Measurements from ENCODE around the gene WDFY2. TPM values are rescaled to one million over a fixed set of nuclear protein-coding genes. Genes with fewer than 3 reads are reported as not detected.
A peak's percentile ranks its signal among the peaks of the same experiment; 100 is the strongest.

Gene WDFY2
- total RNA-seq, 1 donor from 2014 or later: 16.2 TPM

DNA sequence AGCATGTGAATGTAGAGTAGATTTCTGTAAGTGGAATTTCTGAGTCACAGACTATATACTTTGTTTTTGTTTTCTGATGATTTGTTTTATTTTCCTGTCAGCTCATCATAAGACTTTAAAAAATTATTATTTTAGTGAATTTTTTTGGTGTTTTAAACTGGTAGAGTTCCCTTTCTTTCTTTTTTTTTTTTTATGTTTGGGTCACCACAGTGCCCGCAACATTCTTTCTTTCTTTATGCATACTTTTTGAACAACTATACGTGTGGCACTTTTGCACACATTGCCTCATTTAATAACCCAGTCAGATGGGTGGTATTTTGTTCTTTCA, 46.0 kb downstream of the WDFY2 start:
- H3K36me3 Mint-ChIP-seq (ENCODE audit: low read depth, unreplicated experiment): peaks cover 1% of the 10 kb centered on the region
- peaks cover 45% of the 10 kb centered on the region for H3K4me1 Mint-ChIP-seq (ENCODE audit: low read depth, unreplicated experiment)
- H3K27ac ChIP-seq (ENCODE audit: low read depth, low read length): peak overlapping the region; percentile 50
- H3K4me3 ChIP-seq (ENCODE audit: insufficient read depth, low read depth, low read length): no peak overlapping the region
- no peaks in the 10 kb centered on the region for H3K9me3 Mint-ChIP-seq (ENCODE audit: unreplicated experiment)
- H3K4me1 ChIP-seq (ENCODE audit: insufficient read depth, low read length): peaks cover 14% of the 10 kb centered on the region
- TF ChIP-seq, protein P1, sequence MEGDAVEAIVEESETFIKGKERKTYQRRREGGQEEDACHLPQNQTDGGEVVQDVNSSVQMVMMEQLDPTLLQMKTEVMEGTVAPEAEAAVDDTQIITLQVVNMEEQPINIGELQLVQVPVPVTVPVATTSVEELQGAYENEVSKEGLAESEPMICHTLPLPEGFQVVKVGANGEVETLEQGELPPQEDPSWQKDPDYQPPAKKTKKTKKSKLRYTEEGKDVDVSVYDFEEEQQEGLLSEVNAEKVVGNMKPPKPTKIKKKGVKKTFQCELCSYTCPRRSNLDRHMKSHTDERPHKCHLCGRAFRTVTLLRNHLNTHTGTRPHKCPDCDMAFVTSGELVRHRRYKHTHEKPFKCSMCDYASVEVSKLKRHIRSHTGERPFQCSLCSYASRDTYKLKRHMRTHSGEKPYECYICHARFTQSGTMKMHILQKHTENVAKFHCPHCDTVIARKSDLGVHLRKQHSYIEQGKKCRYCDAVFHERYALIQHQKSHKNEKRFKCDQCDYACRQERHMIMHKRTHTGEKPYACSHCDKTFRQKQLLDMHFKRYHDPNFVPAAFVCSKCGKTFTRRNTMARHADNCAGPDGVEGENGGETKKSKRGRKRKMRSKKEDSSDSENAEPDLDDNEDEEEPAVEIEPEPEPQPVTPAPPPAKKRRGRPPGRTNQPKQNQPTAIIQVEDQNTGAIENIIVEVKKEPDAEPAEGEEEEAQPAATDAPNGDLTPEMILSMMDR (IDR thresholded peaks at IDR 0.05; ENCODE audit: insufficient read depth, low read depth, low read length): no peak
- TF ChIP-seq EZH2 (IDR thresholded peaks at IDR 0.05; ENCODE audit: insufficient read depth, low read length): no peak
- H3K27ac Mint-ChIP-seq (ENCODE audit: unreplicated experiment): no peak overlapping the region
- H3K79me2 ChIP-seq (ENCODE audit: insufficient read depth, low read length): peaks cover 63% of the 10 kb centered on the region
- H3K36me3 ChIP-seq (ENCODE audit: insufficient read depth, low read length): no peaks in the 10 kb centered on the region
- no peaks in the 10 kb centered on the region for H3K27me3 ChIP-seq (ENCODE audit: insufficient read depth, low read length)
- no peak overlapping the region for H3K4me3 Mint-ChIP-seq (ENCODE audit: unreplicated experiment)
- FAIRE-seq (no peak), DNase-seq (ENCODE audit: low read depth) (no peak)
- H2AFZ ChIP-seq (ENCODE audit: low read depth, low read length): no peak overlapping the region
- no peak overlapping the region for H3K4me2 ChIP-seq (ENCODE audit: low read length)
- H3K9me3 ChIP-seq (ENCODE audit: insufficient read depth, low read depth, low read length): no peaks in the 10 kb centered on the region
- H3K9ac ChIP-seq (ENCODE audit: low read length): no peak overlapping the region
- no peaks in the 10 kb centered on the region for H3K27me3 Mint-ChIP-seq (ENCODE audit: low read depth, unreplicated experiment)
- peaks cover 7% of the 10 kb centered on the region for H4K20me1 ChIP-seq (ENCODE audit: insufficient read depth, low read length)

DNA sequence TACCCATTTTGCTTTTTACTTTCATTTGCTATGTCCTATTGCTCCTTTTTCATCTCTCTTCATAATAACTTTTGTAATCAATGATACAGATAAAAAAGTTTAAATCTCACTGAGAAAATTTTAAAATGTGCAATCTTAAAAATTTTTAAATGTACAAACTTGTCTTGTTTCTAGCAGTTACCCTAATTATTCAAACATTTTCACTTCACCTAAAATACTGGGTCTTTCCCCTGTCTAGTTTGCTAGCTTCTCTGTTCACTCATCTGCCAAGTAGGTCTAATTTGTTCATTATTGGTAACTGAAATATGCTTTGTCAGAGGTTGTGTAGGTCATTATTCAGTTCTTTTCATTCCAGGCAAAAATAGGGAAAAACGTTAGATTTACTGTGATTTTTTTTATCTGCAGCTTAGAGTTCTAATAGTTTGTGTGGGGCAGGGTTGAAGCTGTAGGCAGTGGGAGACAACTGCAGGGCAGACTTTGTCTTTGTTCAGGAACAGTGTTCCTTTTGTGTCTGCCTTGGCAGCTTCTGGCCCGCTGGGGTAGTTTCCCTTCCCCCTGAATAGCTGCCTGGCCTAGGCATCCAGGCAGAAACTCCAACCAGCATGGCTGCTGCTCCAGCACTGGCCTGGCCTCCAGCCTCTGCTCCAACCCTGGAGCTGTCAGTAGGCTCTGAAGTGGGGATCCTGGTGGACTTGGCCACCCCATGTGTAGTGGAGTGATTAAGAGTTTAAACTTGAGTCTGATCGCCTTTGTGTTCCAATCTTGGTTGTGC, 48.5 kb downstream of the WDFY2 start:
- H3K9ac ChIP-seq (ENCODE audit: low read length): peak overlapping the region; percentile 9
- Mint-ChIP-seq H3K4me1 (ENCODE audit: low read depth, unreplicated experiment) (peaks cover 47% of the 10 kb centered on the region), H3K27ac (ENCODE audit: unreplicated experiment) (peak overlapping the region; percentile 75), H3K4me3 (ENCODE audit: unreplicated experiment) (peak overlapping the region; percentile 29), H3K9me3 (ENCODE audit: unreplicated experiment) (no peaks in the 10 kb centered on the region), H3K36me3 (ENCODE audit: low read depth, unreplicated experiment) (peaks cover 5% of the 10 kb centered on the region), H3K27me3 (ENCODE audit: low read depth, unreplicated experiment) (no peaks in the 10 kb centered on the region)
- H3K79me2 ChIP-seq (ENCODE audit: insufficient read depth, low read length): peaks cover 71% of the 10 kb centered on the region
- peaks cover 24% of the 10 kb centered on the region for H3K4me1 ChIP-seq (ENCODE audit: insufficient read depth, low read length)
- H3K36me3 ChIP-seq (ENCODE audit: insufficient read depth, low read length): no peaks in the 10 kb centered on the region
- peak overlapping the region; percentile 58 for H3K4me2 ChIP-seq (ENCODE audit: low read length)
- FAIRE-seq (peak; percentile 13), DNase-seq (ENCODE audit: low read depth) (no peak)
- TF ChIP-seq, protein P1 (IDR thresholded peaks at IDR 0.05; ENCODE audit: insufficient read depth, low read depth, low read length): no peak
- TF ChIP-seq EZH2 (IDR thresholded peaks at IDR 0.05; ENCODE audit: insufficient read depth, low read length): no peak
- H3K4me3 ChIP-seq (ENCODE audit: insufficient read depth, low read depth, low read length): no peak overlapping the region
- peak overlapping the region; percentile 33 for H2AFZ ChIP-seq (ENCODE audit: low read depth, low read length)
- H3K9me3 ChIP-seq (ENCODE audit: insufficient read depth, low read depth, low read length): no peaks in the 10 kb centered on the region
- H3K27ac ChIP-seq (ENCODE audit: low read depth, low read length): peak overlapping the region; percentile 3
- H4K20me1 ChIP-seq (ENCODE audit: insufficient read depth, low read length): peaks cover under 1% of the 10 kb centered on the region
- H3K27me3 ChIP-seq (ENCODE audit: insufficient read depth, low read length): no peaks in the 10 kb centered on the region
